ENCODE results near the gene FCRLB.

FCRLB gene

GRCh38 chr1:161738627-161739287 is 17.4 kb downstream of the FCRLB start:
- TF ChIP-seq ZFX (IDR thresholded peaks at IDR 0.05), result no peak
- TF ChIP-seq, protein P1, sequence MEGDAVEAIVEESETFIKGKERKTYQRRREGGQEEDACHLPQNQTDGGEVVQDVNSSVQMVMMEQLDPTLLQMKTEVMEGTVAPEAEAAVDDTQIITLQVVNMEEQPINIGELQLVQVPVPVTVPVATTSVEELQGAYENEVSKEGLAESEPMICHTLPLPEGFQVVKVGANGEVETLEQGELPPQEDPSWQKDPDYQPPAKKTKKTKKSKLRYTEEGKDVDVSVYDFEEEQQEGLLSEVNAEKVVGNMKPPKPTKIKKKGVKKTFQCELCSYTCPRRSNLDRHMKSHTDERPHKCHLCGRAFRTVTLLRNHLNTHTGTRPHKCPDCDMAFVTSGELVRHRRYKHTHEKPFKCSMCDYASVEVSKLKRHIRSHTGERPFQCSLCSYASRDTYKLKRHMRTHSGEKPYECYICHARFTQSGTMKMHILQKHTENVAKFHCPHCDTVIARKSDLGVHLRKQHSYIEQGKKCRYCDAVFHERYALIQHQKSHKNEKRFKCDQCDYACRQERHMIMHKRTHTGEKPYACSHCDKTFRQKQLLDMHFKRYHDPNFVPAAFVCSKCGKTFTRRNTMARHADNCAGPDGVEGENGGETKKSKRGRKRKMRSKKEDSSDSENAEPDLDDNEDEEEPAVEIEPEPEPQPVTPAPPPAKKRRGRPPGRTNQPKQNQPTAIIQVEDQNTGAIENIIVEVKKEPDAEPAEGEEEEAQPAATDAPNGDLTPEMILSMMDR (conservative IDR thresholded peaks at IDR 0.05), result peak; percentile 50
- H3K27ac ChIP-seq, result no peak overlapping the region

DNA sequence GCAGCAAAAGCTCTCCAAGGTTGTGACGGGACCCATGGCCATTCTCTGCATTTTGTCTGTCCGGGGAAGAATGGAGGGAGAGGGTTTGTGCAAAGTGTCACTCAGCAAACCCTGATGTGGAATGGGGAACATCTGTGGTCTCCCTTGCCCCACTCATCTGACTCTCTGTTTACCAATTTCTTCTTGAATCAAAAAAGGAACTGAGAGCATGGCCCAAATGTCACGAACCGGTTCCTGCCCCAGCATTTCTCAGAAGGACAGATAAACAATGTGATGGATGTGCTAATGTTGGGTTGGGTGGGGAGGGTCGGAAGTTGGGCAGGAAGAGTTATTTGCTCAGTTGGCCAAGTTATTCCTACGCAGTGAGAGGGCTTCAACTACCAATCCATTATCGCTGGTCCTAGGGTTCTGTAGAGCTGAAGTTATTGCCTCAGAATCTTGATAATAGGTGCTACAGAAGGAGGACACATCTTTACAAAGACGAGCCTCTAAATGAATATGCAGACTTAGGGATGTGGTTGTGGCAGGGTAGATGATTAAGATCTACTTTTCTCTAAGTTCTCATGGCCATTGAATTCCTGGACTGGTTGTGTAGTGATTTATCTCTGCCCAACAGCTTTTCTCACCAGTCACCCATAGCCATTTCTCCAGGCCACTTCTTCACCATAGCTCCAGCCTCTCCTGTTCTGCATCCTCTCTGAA is 18.7 kb downstream of the FCRLB start:
- H3K27ac ChIP-seq, result no peak overlapping the region
- no peak for TF ChIP-seq ZFX (IDR thresholded peaks at IDR 0.05)
- TF ChIP-seq, protein P1 (conservative IDR thresholded peaks at IDR 0.05), result no peak

DNA sequence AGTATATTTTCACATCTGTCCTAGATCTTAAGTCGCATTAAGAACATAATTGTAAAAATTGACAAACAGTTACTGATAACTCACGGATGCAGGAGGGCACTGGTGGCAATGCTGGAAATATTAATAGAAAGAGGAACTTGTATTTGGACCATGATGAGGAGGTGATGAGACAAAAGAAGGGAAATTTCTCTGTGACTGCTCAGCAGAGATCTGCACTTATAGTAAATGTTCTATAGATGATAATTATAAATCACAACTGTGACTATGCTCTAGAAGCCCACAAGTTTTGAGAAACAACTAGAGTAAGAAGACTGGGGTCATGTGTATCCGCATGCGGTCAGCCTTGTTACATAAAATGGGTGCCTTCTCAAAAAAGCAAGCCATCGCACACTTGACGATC is 19.6 kb downstream of the FCRLB start:
- H3K27ac ChIP-seq, result no peak overlapping the region
- TF ChIP-seq, protein P1 (conservative IDR thresholded peaks at IDR 0.05), result no peak
- no peak for TF ChIP-seq ZFX (IDR thresholded peaks at IDR 0.05)

- TF ChIP-seq ZFX (IDR thresholded peaks at IDR 0.05), result no peak
- no peak overlapping the region for H3K27ac ChIP-seq
Measured at GRCh38 chr1:161743231-161743630, 21.9 kb downstream of the FCRLB start.

GRCh38 chr1:161747801-161748200 is 26.5 kb downstream of the FCRLB start:
- H3K27ac ChIP-seq, result no peak overlapping the region
- TF ChIP-seq ZFX (IDR thresholded peaks at IDR 0.05), result no peak
- TF ChIP-seq, protein P1 (conservative IDR thresholded peaks at IDR 0.05), result no peak

GRCh38 chr1:161749509-161750407 is 28.4 kb downstream of the FCRLB start, which contains the start of gene DUSP12:
Gene DUSP12 (plus strand): TSS chr1:161749786. CDS start chr1:161749802, 16 bp downstream.
- peak within 1 kb of the TSS; percentile 95 for H3K27ac ChIP-seq
- TF ChIP-seq, protein P1 (conservative IDR thresholded peaks at IDR 0.05), result peak; percentile 49
- TF ChIP-seq ZFX (IDR thresholded peaks at IDR 0.05), result peak; percentile 93

GRCh38 chr1:161763522-161764098 is 42.3 kb downstream of the FCRLB start:
- no peak for TF ChIP-seq ZFX (IDR thresholded peaks at IDR 0.05)
- TF ChIP-seq, protein P1 (conservative IDR thresholded peaks at IDR 0.05), result peak; percentile 86

More at GRCh38 chr1:161763522-161764098, 42.3 kb downstream of the FCRLB start:
- H3K27ac ChIP-seq, result no peak overlapping the region
